ENCODE measurements around the gene LSM4.

The LSM4 gene

GRCh38 chr19:18266771-18267686, 55.8 kb downstream of the LSM4 start:
- no peak for TF ChIP-seq CTCF (IDR thresholded peaks at IDR 0.05; ENCODE audit: low read depth, low read length, missing control alignments)
- Histone ChIP-seq H3K27me3 (replicated peaks) (no peaks in the 10 kb centered on the region), H3K36me3 (replicated peaks) (peaks cover 2% of the 10 kb centered on the region), H3K4me3 (ENCODE audit: low read depth, low read length) (no peak overlapping the region), H3K27ac (no peak overlapping the region)
- in situ Hi-C loops (cut with HindIII; ENCODE audit: low pct_ligation_motif_present, low sequenced_read_pairs) = no loop called here
- DNase-seq = no peak

DNA sequence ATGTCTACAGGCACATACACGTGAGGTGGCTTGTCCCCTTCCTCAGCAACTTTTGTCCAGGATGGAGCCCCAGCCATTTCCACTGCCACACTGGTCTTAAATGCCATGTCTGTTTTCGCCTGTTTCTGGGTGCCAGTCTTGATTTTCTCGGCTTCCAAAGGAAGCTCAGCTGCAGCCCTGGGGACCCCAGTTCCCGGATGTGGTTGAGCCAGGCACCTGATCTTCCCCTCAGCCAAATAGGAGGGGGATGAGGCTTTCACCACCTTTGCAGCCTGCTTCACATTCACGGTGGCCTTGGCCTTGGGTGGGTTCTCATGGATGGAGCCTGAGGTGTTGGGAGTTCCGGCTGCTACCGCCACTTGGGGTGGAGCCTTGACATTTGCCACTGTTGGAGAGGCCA, 57.3 kb downstream of the LSM4 start:
- Histone ChIP-seq H3K4me3 (ENCODE audit: low read depth, low read length) (no peak overlapping the region), H3K36me3 (replicated peaks) (peaks cover 2% of the 10 kb centered on the region), H3K27me3 (replicated peaks) (no peaks in the 10 kb centered on the region), H3K27ac (no peak overlapping the region)
- in situ Hi-C loops (cut with HindIII; ENCODE audit: low pct_ligation_motif_present, low sequenced_read_pairs) = no loop called here
- DNase-seq = no peak
- TF ChIP-seq CTCF (IDR thresholded peaks at IDR 0.05; ENCODE audit: low read depth, low read length, missing control alignments) = no peak

- H3K4me3 ChIP-seq (ENCODE audit: low read depth, low read length) = no peak overlapping the region
- H3K36me3 ChIP-seq (replicated peaks) = peaks cover 2% of the 10 kb centered on the region
- DNase-seq = no peak
- H3K27me3 ChIP-seq (replicated peaks) = no peaks in the 10 kb centered on the region
- in situ Hi-C loops (cut with HindIII; ENCODE audit: low pct_ligation_motif_present, low sequenced_read_pairs) = no loop called here
- TF ChIP-seq CTCF (IDR thresholded peaks at IDR 0.05; ENCODE audit: low read depth, low read length, missing control alignments) = no peak
- H3K27ac ChIP-seq = no peak overlapping the region
Measured at GRCh38 chr19:18264971-18265540, 57.8 kb downstream of the LSM4 start.

- no peak for DNase-seq
- Histone ChIP-seq H3K27ac (no peak overlapping the region), H3K4me3 (ENCODE audit: low read depth, low read length) (no peak overlapping the region), H3K27me3 (replicated peaks) (no peaks in the 10 kb centered on the region), H3K36me3 (replicated peaks) (peaks cover 2% of the 10 kb centered on the region)
- in situ Hi-C loops (cut with HindIII; ENCODE audit: low pct_ligation_motif_present, low sequenced_read_pairs) = no loop called here
- no peak for TF ChIP-seq CTCF (IDR thresholded peaks at IDR 0.05; ENCODE audit: low read depth, low read length, missing control alignments)
Measured at GRCh38 chr19:18264137-18264854, 58.6 kb downstream of the LSM4 start.

GRCh38 chr19:18263324-18264136, 59.3 kb downstream of the LSM4 start:
- no peak for TF ChIP-seq CTCF (IDR thresholded peaks at IDR 0.05; ENCODE audit: low read depth, low read length, missing control alignments)
- Histone ChIP-seq H3K27ac (no peak overlapping the region), H3K27me3 (replicated peaks) (no peaks in the 10 kb centered on the region), H3K36me3 (replicated peaks) (peaks cover 2% of the 10 kb centered on the region), H3K4me3 (ENCODE audit: low read depth, low read length) (no peak overlapping the region)
- no peak for DNase-seq
- in situ Hi-C loops (cut with HindIII; ENCODE audit: low pct_ligation_motif_present, low sequenced_read_pairs) = no loop called here

Measured in brain microvascular endothelial cell (primary cell).